Stimulated activated effector memory CD8-positive, alpha-beta T cell treated with anti-CD3 and anti-CD28 coated beads, Interleukin-12 subunit alpha, Interleukin-12 subunit beta, amount 100 ng/mL, for 72 hours (primary cell): Measurements from ENCODE around the gene COL23A1.
"Not testable (repeated sequence)": the region's sequence is repeated elsewhere in the genome, so short reads cannot be mapped to it uniquely, and the experiment has no call there.

Source experiments
- ATAC-seq: fragments of 150-1000 bp; cut with Tn5 transposase; 2 replicates; pipeline ENCODE4 v1.10.0; 2021
- DNase-seq, 2 donors: peaks; one replicate each; pipeline ENCODE4 v3.0.0; 2021 to 2022; ENCODE audit warnings: low spot score in 2 of 2
- H3K27ac Mint-ChIP-seq: one replicate; pipeline ENCODE4 v1.8.0; 2022; ENCODE audit warnings: mild to moderate bottlenecking, mixed read lengths
- H3K36me3 Mint-ChIP-seq: one replicate; pipeline ENCODE4 v1.8.0; 2022; ENCODE audit warnings: mild to moderate bottlenecking, mixed read lengths
- H3K4me1 Mint-ChIP-seq: one replicate; pipeline ENCODE4 v1.8.0; 2022; ENCODE audit warnings: mixed read lengths
- H3K4me3 Mint-ChIP-seq: one replicate; pipeline ENCODE4 v1.8.0; 2022; ENCODE audit warnings: mild to moderate bottlenecking, mixed read lengths
- H3K9me3 Mint-ChIP-seq: one replicate; pipeline ENCODE4 v1.8.0; 2022; ENCODE audit warnings: mixed read lengths

The COL23A1 gene

GRCh38 chr5:178199581-178200434, 390.4 kb downstream of the COL23A1 start:
- Mint-ChIP-seq H3K4me3 (no peak overlapping the region), H3K4me1 (peaks cover 9% of the 10 kb centered on the region), H3K27ac (no peak overlapping the region), H3K9me3 (no peaks in the 10 kb centered on the region), H3K36me3 (peaks cover 15% of the 10 kb centered on the region)
- ATAC-seq (no peak), DNase-seq (no peak)

- no peaks in the 10 kb centered on the region for H3K9me3 Mint-ChIP-seq
- no peak for ATAC-seq
- peaks cover 15% of the 10 kb centered on the region for H3K4me1 Mint-ChIP-seq
- peaks cover 4% of the 10 kb centered on the region for H3K36me3 Mint-ChIP-seq
- DNase-seq, result no peak
- H3K27ac Mint-ChIP-seq, result no peak overlapping the region
- H3K4me3 Mint-ChIP-seq, result no peak overlapping the region
Measured at GRCh38 chr5:178198706-178199105, 391.5 kb downstream of the COL23A1 start.

- not testable (repeated sequence) for H3K27ac Mint-ChIP-seq, ATAC-seq, DNase-seq, H3K36me3 Mint-ChIP-seq, H3K4me3 Mint-ChIP-seq, H3K9me3 Mint-ChIP-seq
- peaks cover 20% of the 10 kb centered on the region for H3K4me1 Mint-ChIP-seq
Measured at GRCh38 chr5:178198151-178198550, 392.0 kb downstream of the COL23A1 start.

- H3K36me3 Mint-ChIP-seq, result no peaks in the 10 kb centered on the region
- H3K4me1 Mint-ChIP-seq, result peaks cover 32% of the 10 kb centered on the region
- ATAC-seq (no peak), DNase-seq (no peak)
- no peak overlapping the region for H3K4me3 Mint-ChIP-seq
- H3K9me3 Mint-ChIP-seq, result no peaks in the 10 kb centered on the region
- no peak overlapping the region for H3K27ac Mint-ChIP-seq
Measured at GRCh38 chr5:178196986-178197385, 393.2 kb downstream of the COL23A1 start.

- DNase-seq, result no peak
- Mint-ChIP-seq H3K36me3 (no peaks in the 10 kb centered on the region), H3K4me3 (no peak overlapping the region), H3K27ac (no peak overlapping the region), H3K9me3 (no peaks in the 10 kb centered on the region), H3K4me1 (peaks cover 32% of the 10 kb centered on the region)
- no peak for ATAC-seq
Measured at GRCh38 chr5:178196281-178196812, 393.8 kb downstream of the COL23A1 start.

GRCh38 chr5:178194026-178194425, 396.2 kb downstream of the COL23A1 start:
- peaks cover 32% of the 10 kb centered on the region for H3K4me1 Mint-ChIP-seq
- peak overlapping the region; percentile 19 for H3K4me3 Mint-ChIP-seq
- H3K9me3 Mint-ChIP-seq, result no peaks in the 10 kb centered on the region
- no peak for DNase-seq
- peak; percentile 69 for ATAC-seq
- no peaks in the 10 kb centered on the region for H3K36me3 Mint-ChIP-seq
- peak overlapping the region; percentile 68 for H3K27ac Mint-ChIP-seq

GRCh38 chr5:178193251-178193809, 396.9 kb downstream of the COL23A1 start:
- ATAC-seq (peak; percentile 69), DNase-seq (no peak)
- peak overlapping the region; percentile 50 for H3K4me3 Mint-ChIP-seq
- H3K4me1 Mint-ChIP-seq, result peaks cover 32% of the 10 kb centered on the region
- H3K36me3 Mint-ChIP-seq, result no peaks in the 10 kb centered on the region
- no peaks in the 10 kb centered on the region for H3K9me3 Mint-ChIP-seq
- peak overlapping the region; percentile 68 for H3K27ac Mint-ChIP-seq

GRCh38 chr5:178192787-178193186, 397.4 kb downstream of the COL23A1 start:
- no peak for ATAC-seq
- H3K4me3 Mint-ChIP-seq, result peak overlapping the region; percentile 50
- no peaks in the 10 kb centered on the region for H3K36me3 Mint-ChIP-seq
- no peaks in the 10 kb centered on the region for H3K9me3 Mint-ChIP-seq
- peak overlapping the region; percentile 48 for H3K27ac Mint-ChIP-seq
- H3K4me1 Mint-ChIP-seq, result peaks cover 32% of the 10 kb centered on the region
- DNase-seq, result no peak

- Mint-ChIP-seq H3K4me3 (no peak overlapping the region), H3K4me1 (peaks cover 32% of the 10 kb centered on the region), H3K9me3 (no peaks in the 10 kb centered on the region), H3K36me3 (no peaks in the 10 kb centered on the region), H3K27ac (peak overlapping the region; percentile 48)
- ATAC-seq (peak; percentile 49), DNase-seq (no peak)
Measured at GRCh38 chr5:178192244-178192643, 397.9 kb downstream of the COL23A1 start.

GRCh38 chr5:178191661-178192060, 398.5 kb downstream of the COL23A1 start:
- H3K4me1 Mint-ChIP-seq, result peaks cover 32% of the 10 kb centered on the region
- DNase-seq, result no peak
- H3K4me3 Mint-ChIP-seq, result no peak overlapping the region
- no peak for ATAC-seq
- H3K36me3 Mint-ChIP-seq, result no peaks in the 10 kb centered on the region
- no peaks in the 10 kb centered on the region for H3K9me3 Mint-ChIP-seq
- no peak overlapping the region for H3K27ac Mint-ChIP-seq

GRCh38 chr5:178189433-178189832, 400.8 kb downstream of the COL23A1 start:
- Mint-ChIP-seq H3K36me3 (no peaks in the 10 kb centered on the region), H3K27ac (no peak overlapping the region), H3K4me3 (no peak overlapping the region), H3K9me3 (no peaks in the 10 kb centered on the region), H3K4me1 (peaks cover 25% of the 10 kb centered on the region)
- DNase-seq (no peak), ATAC-seq (no peak)
